SK-N-SH (cell line): ENCODE results near the gene LRRC38.

Experiments used
- CTCF ChIP-seq: fragments of 200-600 bp; sonication (generic); IDR thresholded peaks from 2 replicates; pipeline ENCODE4 v1.6.1; 2017; ENCODE audit warnings: antibody characterized with exemption, mild to moderate bottlenecking, moderate library complexity
- IRF3 ChIP-seq: fragments of 150-350 bp; IDR thresholded peaks from 2 replicates; pipeline ENCODE4 v1.6.1; 2016; ENCODE audit warnings: mild to moderate bottlenecking, low read depth, low read length

- no peak for TF ChIP-seq CTCF
- TF ChIP-seq IRF3: no peak
These were observed 42.5 kb upstream of the LRRC38 start for GRCh38 chr1:13556224-13556764.
